Mucosa of rectum (tissue), 2 donors: ENCODE measurements around the gene SPATA6L.
"Not testable (repeated sequence)": the region's sequence is repeated elsewhere in the genome, so short reads cannot be mapped to it uniquely, and the experiment has no call there.

Source experiments
- H3K27ac ChIP-seq, 2 donors: one replicate each; pipeline ENCODE4 v1.7.0; 2013; ENCODE audit warnings: inconsistent platforms in 2 of 2, low read depth in 2 of 2, low read length in 2 of 2
- H3K27me3 ChIP-seq, 2 donors: one replicate each; pipeline ENCODE4 v1.7.0; 2013; ENCODE audit warnings: low read length in 2 of 2; ENCODE audit not compliant: control insufficient read depth in 2 of 2, insufficient read depth in 2 of 2
- H3K36me3 ChIP-seq, 2 donors: one replicate each; pipeline ENCODE4 v1.7.0; 2013; ENCODE audit warnings: low read length in 2 of 2; ENCODE audit not compliant: control insufficient read depth in 2 of 2, insufficient read depth in 2 of 2
- H3K4me1 ChIP-seq, 2 donors: one replicate each; pipeline ENCODE4 v1.7.0; 2013; ENCODE audit warnings: low read length in 2 of 2, mild to moderate bottlenecking in 1 of 2; ENCODE audit not compliant: control insufficient read depth in 2 of 2, insufficient read depth in 2 of 2
- H3K4me3 ChIP-seq, 2 donors: one replicate each; pipeline ENCODE4 v1.7.0; 2013; ENCODE audit warnings: low read length in 2 of 2
- H3K9ac ChIP-seq, 2 donors: one replicate each; pipeline ENCODE4 v1.7.0; 2013; ENCODE audit warnings: low read length in 2 of 2, low read depth in 1 of 2, mild to moderate bottlenecking in 1 of 2
- H3K9me3 ChIP-seq, 2 donors: one replicate each; pipeline ENCODE4 v1.7.0; 2013; ENCODE audit warnings: low read length in 2 of 2; ENCODE audit not compliant: control insufficient read depth in 2 of 2
- donor health status: healthy.
- donor health status: Normal muscosa, but diverticular disease.

The SPATA6L gene

DNA sequence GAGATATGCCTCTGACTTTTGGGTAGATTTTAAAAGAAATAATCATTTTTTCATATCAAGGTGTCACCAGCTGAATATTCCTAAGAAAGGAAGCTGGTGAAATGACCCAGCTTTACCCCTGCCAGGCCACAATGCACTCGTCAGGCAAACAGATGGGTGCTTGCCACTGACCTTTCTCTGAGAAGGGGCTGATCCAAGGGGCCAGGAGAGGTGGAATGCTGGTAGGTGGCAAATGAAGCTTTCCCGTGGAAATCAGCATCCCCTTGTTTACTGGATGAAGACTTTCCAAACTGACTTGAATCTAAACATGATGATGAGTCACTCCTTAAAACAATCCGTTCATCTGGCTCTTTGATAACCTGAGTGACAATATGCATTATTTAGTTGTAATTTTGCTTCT lies 48.5 kb downstream of the SPATA6L start:
- no peak overlapping the region for H3K4me3 ChIP-seq
- H3K27ac ChIP-seq, result no peak overlapping the region
- H3K4me1 ChIP-seq, result no peaks in the 10 kb centered on the region
- no peaks in the 10 kb centered on the region for H3K27me3 ChIP-seq
- no peaks in the 10 kb centered on the region for H3K36me3 ChIP-seq
- no peaks in the 10 kb centered on the region for H3K9me3 ChIP-seq
- no peak overlapping the region for H3K9ac ChIP-seq

DNA sequence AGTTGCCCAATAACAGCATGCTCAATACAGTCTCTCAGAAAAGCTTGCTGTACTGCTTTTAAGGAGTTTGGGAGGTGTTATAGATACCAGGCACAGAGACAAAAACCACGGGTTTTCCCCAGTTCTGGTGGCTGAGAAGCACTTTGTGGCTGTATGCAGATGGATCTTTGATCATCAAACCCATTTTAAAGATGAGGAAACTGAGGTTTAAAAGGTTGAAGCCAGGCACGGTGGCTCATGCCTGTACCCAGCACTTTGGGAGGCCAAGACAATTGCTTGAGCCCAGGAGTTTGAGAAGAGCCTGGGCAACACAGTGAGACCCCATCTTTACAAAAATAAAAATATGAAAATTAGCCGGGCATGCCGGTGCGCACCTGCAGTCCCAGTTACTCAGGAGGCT lies 50.5 kb downstream of the SPATA6L start:
- Histone ChIP-seq H3K27ac (no peak overlapping the region), H3K9me3 (no peaks in the 10 kb centered on the region), H3K36me3 (no peaks in the 10 kb centered on the region), H3K4me1 (no peaks in the 10 kb centered on the region), H3K9ac (no peak overlapping the region), H3K27me3 (no peaks in the 10 kb centered on the region), H3K4me3 (no peak overlapping the region)

DNA sequence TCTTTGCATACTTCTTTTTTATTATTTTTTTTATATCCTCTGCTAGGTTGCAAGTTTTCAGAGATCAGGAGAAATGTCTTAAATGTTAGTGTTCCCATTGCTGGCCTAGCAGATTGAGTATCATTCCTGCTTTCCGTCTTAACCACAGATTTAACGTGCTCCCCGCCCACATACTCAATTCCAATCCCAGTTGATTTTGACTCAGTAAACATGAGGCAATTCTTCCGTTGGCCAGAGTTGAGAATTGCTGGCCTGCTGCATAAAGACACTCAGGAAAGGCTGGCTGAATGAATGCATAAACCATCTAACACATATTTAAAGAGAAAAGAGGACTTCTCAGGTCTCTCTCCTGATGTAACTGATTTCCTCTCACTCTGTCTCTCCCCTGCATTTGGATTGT lies 51.0 kb downstream of the SPATA6L start:
- Histone ChIP-seq H3K9ac (no peak overlapping the region), H3K27me3 (no peaks in the 10 kb centered on the region), H3K36me3 (no peaks in the 10 kb centered on the region), H3K27ac (no peak overlapping the region), H3K4me1 (no peaks in the 10 kb centered on the region), H3K9me3 (no peaks in the 10 kb centered on the region), H3K4me3 (no peak overlapping the region)

DNA sequence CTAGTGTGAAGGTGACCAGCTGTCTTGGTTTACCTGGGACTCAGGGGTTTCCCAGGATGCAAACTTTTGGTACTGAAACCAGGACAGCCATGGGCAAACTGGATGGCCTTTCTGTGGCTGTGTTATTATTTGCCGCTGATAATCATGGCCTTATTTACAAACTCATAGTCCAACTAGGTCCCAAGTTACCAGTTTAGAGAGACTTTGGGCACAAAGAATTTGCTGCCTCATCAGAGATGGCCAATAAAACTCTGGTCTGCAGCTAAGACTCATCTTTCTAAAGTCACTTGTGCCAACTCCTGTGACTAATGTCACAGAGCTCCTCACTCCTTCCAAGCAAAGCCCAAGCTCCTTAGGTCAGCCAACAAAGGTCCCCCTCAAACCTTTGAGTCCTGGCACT lies 51.7 kb downstream of the SPATA6L start:
- no peak overlapping the region for H3K9ac ChIP-seq
- H3K4me3 ChIP-seq, result no peak overlapping the region
- no peaks in the 10 kb centered on the region for H3K4me1 ChIP-seq
- no peak overlapping the region for H3K27ac ChIP-seq
- H3K36me3 ChIP-seq, result no peaks in the 10 kb centered on the region
- H3K27me3 ChIP-seq, result no peaks in the 10 kb centered on the region
- no peaks in the 10 kb centered on the region for H3K9me3 ChIP-seq

DNA sequence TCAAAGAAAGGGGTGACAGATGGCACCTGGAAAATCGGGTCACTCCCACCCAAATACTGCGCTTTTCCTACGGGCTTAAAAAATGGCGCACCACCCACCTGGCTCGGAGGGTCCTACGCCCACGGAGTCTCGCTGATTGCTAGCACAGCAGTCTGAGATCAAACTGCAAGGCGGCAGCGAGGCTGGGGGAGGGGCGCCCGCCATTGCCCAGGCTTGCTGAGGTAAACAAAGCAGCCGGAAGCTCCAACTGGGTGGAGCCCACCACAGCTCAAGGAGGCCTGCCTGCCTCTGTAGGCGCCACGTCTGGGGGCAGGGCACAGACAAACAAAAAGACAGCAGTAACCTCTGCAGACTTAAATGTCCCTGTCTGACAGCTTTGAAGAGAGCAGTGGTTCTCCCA lies 60.2 kb downstream of the SPATA6L start:
- H3K9ac ChIP-seq, H3K4me1 ChIP-seq, H3K27ac ChIP-seq, H3K36me3 ChIP-seq, H3K27me3 ChIP-seq, H3K4me3 ChIP-seq, H3K9me3 ChIP-seq: not testable (repeated sequence)

DNA sequence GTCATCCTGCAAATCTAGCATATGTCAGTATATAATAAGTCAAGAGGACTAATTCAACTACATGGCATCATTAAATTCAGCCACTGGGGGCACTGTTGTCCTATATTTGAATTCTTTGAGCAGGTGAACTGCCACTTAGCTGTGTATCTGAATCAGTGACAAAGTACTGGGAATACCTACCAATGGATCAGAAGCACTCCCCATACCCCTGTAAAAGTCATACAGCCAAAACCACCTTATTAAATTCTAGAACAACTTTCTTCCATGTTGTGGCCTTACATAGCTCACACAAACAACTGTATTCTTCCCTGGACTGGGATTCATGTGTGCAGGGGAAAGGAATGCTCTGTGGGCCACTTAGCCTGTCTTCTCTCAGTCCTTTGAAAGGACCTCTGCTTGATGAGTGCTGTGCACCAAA lies 61.6 kb downstream of the SPATA6L start:
- H3K4me1 ChIP-seq, result no peaks in the 10 kb centered on the region
- H3K9me3 ChIP-seq, result no peaks in the 10 kb centered on the region
- no peak overlapping the region for H3K4me3 ChIP-seq
- H3K27me3 ChIP-seq, result no peaks in the 10 kb centered on the region
- no peaks in the 10 kb centered on the region for H3K36me3 ChIP-seq
- no peak overlapping the region for H3K27ac ChIP-seq
- H3K9ac ChIP-seq, result no peak overlapping the region

DNA sequence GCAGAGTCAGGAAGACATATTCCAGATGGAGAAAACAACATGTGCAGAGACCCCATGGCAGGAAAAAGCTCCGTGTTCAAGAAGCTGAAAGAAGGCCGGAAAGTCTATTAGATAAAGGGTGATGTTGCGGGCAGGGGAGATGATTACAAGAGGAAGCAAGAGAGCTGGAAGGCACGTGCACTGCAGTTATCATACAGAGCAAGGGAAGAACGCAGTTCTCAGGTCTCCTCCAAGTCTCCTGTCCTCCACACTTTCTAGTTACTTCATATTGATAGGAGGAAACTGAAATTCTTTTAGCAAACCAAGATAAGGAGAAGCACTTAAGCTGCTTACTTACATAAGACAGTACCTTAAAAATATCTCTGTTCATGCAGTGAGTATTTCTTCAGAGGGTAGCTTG lies 62.5 kb downstream of the SPATA6L start:
- H3K27ac ChIP-seq, result no peak overlapping the region

DNA sequence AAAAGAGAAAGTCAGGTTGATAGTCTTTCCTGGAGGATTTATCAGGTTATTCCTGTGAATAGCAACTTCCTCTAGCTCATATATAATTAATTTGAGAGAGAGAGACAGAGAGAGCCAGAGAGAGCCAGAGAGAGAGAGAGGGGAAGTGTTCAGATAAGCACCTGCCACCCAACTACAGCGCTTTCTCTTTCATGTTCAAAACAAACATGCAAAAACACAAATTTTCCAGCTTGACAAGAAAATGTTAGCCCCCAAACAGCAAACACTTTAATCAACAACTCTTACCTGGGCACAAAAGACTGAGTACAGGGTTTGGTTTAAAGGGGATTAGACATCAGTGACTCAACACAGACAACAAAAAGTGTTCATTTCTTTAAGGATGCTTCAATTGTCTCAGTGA lies 65.9 kb downstream of the SPATA6L start:
- Histone ChIP-seq H3K27ac (no peak overlapping the region), H3K9me3 (no peaks in the 10 kb centered on the region), H3K4me1 (no peaks in the 10 kb centered on the region)

More for the DNA sequence above, 62.5 kb downstream of the SPATA6L start:
- H3K27me3 ChIP-seq, result no peaks in the 10 kb centered on the region
- no peaks in the 10 kb centered on the region for H3K9me3 ChIP-seq
- no peak overlapping the region for H3K9ac ChIP-seq
- H3K4me1 ChIP-seq, result no peaks in the 10 kb centered on the region
- H3K36me3 ChIP-seq, result no peaks in the 10 kb centered on the region
- H3K4me3 ChIP-seq, result no peak overlapping the region

DNA sequence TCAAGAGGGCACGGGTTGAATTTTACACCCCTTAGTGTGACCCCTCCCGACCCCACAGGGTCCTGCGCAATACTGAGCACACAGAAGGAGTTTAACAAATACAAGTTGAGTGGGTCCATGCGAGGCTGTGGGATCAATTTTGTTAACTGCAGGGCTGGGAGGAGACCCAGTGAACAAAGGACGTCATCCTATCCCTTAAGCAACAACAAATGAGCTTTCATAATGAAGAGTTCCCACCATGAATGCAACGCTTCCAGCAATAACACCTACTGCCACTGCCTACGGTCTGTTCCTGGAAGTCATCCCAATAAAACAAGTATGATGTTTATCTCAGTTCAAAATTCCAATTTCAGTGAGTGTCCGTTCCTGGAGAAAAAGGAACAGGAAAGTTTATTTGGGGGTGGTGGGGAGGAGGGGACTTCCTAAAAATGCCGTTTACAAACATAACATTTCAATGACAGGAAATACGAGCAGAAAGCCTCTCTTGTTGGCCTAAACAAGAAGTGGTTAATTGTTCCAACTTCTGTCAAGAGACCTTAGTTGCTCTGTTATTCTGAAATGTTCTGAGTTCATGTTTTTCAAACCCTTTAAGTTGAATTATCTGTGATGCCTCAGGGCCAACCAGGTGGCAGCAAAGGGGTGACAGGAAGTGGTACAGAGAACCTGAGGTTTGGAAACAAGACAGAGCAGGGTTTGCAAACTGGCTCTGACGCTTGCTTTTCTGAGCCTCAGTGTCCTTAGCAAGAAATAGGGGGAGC lies 69.9 kb downstream of the SPATA6L start:
- no peak overlapping the region for H3K9ac ChIP-seq
- no peaks in the 10 kb centered on the region for H3K9me3 ChIP-seq
- H3K27ac ChIP-seq, result peak overlapping the region in 1 of 2 donors; percentile 3
- no peaks in the 10 kb centered on the region for H3K27me3 ChIP-seq
- H3K4me3 ChIP-seq, result no peak overlapping the region
- no peaks in the 10 kb centered on the region for H3K36me3 ChIP-seq
- no peaks in the 10 kb centered on the region for H3K4me1 ChIP-seq

More for the DNA sequence above, 65.9 kb downstream of the SPATA6L start:
- Histone ChIP-seq H3K4me3 (no peak overlapping the region), H3K36me3 (no peaks in the 10 kb centered on the region), H3K27me3 (no peaks in the 10 kb centered on the region), H3K9ac (no peak overlapping the region)

DNA sequence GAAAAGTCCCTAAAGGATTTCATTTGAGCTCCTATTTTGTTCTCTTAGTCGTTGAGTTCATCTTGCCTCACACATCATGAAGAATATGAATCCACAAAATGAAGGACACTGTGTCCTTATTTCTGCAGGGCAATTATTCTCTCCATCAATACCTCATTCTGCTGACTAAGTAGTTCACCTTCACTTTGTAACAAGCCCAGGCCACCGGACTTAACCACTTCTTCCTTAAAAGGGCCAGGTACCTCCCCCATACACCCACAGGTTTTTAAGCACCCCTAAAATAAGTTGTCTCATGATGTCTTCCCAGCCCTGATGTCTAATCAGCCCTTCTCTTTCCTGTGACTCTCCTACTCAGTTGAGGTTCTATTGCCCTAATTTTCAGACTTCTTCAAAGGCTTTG lies 71.3 kb downstream of the SPATA6L start:
- no peak overlapping the region for H3K27ac ChIP-seq
- H3K36me3 ChIP-seq, result no peaks in the 10 kb centered on the region
- no peak overlapping the region for H3K9ac ChIP-seq
- H3K9me3 ChIP-seq, result no peaks in the 10 kb centered on the region
- H3K4me3 ChIP-seq, result no peak overlapping the region
- no peaks in the 10 kb centered on the region for H3K4me1 ChIP-seq
- no peaks in the 10 kb centered on the region for H3K27me3 ChIP-seq
